ENCODE results near the gene LRFN5. TPM values are rescaled to one million over a fixed set of nuclear protein-coding genes. Genes with fewer than 3 reads are reported as not detected.

Gene LRFN5
- total and polyA plus RNA-seq, 10 of the 15 experiments (the other 5 are each of a cell fraction or from before 2014, with no cell fraction given) = 0.06 to 1.2 TPM; not detected in 8

DNA sequence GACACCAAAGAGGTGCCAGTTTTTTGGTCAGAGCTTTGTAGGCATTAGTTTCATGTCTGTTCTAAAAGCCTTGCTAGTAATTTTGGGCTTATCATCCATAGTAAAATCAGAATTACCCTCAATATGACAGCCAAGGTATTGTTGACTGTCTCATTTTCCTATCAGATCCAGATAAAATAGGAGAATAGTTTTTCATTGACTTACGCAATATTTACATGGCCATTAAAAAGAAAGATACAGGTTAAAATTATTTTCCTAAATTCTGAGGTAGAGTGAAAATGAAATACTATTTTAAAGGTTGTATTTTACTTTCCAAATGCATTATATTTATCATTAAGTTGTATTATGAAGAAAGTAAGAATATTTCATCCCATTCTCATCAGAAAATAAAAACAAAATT lies 203.7 kb downstream of the LRFN5 start:
- Histone ChIP-seq H3K27me3 (replicated peaks in 1 of 2; ENCODE audit: control insufficient read depth in 2 of 2, insufficient read depth in 2 of 2, low read length in 1 of 2) (no peaks in the 10 kb centered on the region), H3K4me3 (no peak overlapping the region), H3K4me2 (ENCODE audit: control insufficient read depth, insufficient read depth) (no peak overlapping the region), H2AFZ (ENCODE audit: control insufficient read depth, low read depth, low read length) (no peak overlapping the region), H4K20me1 (ENCODE audit: control insufficient read depth, insufficient read depth) (no peaks in the 10 kb centered on the region), H3K27ac (ENCODE audit: control insufficient read depth, insufficient read depth) (no peak overlapping the region), H3K36me3 (ENCODE audit: control insufficient read depth in 2 of 2, insufficient read depth in 2 of 2, low read length in 1 of 2) (no peaks in the 10 kb centered on the region), H3K4me1 (ENCODE audit: control insufficient read depth, insufficient read depth, low read length) (no peaks in the 10 kb centered on the region), H3K9ac (ENCODE audit: control insufficient read depth, insufficient read depth, low read length) (no peak overlapping the region), H3K9me3 (replicated peaks; ENCODE audit: control insufficient read depth, insufficient read depth, low read length) (no peaks in the 10 kb centered on the region), H3K79me2 (ENCODE audit: control insufficient read depth, insufficient read depth, low read length) (no peaks in the 10 kb centered on the region)
- ChIA-PET RAD21 (ENCODE audit: unreplicated experiment) (no interaction called here), SMC1A (ENCODE audit: uncharacterized antibody, unreplicated experiment) (no interaction called here), POLR2A (no interaction called here), CTCF (no interaction called here)
- DNase-seq (ENCODE audit: low read depth, low spot score) (no peak), FAIRE-seq (no peak), ATAC-seq (no peak)
- no TSS peak for BruUV-seq (replicated peaks)
- in situ Hi-C loops (cut with MboI) (no loop called here), intact Hi-C loops (cut with micrococcal nuclease; ENCODE audit: unreplicated experiment) (no loop called here)
- 41% methylated on average over 1 of the region's 1 CpG for WGBS (ENCODE audit: insufficient coverage, insufficient replicate concordance, low lambda C conversion rate, missing lambda C conversion rate)
- TF ChIP-seq, protein P1, sequence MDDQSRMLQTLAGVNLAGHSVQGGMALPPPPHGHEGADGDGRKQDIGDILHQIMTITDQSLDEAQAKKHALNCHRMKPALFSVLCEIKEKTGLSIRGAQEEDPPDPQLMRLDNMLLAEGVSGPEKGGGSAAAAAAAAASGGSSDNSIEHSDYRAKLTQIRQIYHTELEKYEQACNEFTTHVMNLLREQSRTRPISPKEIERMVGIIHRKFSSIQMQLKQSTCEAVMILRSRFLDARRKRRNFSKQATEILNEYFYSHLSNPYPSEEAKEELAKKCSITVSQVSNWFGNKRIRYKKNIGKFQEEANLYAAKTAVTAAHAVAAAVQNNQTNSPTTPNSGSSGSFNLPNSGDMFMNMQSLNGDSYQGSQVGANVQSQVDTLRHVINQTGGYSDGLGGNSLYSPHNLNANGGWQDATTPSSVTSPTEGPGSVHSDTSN (IDR thresholded peaks at IDR 0.05; ENCODE audit: insufficient replicate concordance, low read depth, low read length) = no peak
- TF ChIP-seq, protein P2, sequence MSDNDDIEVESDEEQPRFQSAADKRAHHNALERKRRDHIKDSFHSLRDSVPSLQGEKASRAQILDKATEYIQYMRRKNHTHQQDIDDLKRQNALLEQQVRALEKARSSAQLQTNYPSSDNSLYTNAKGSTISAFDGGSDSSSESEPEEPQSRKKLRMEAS (IDR thresholded peaks at IDR 0.05; ENCODE audit: low read depth, low read length) = no peak
- TF ChIP-seq, protein P3, sequence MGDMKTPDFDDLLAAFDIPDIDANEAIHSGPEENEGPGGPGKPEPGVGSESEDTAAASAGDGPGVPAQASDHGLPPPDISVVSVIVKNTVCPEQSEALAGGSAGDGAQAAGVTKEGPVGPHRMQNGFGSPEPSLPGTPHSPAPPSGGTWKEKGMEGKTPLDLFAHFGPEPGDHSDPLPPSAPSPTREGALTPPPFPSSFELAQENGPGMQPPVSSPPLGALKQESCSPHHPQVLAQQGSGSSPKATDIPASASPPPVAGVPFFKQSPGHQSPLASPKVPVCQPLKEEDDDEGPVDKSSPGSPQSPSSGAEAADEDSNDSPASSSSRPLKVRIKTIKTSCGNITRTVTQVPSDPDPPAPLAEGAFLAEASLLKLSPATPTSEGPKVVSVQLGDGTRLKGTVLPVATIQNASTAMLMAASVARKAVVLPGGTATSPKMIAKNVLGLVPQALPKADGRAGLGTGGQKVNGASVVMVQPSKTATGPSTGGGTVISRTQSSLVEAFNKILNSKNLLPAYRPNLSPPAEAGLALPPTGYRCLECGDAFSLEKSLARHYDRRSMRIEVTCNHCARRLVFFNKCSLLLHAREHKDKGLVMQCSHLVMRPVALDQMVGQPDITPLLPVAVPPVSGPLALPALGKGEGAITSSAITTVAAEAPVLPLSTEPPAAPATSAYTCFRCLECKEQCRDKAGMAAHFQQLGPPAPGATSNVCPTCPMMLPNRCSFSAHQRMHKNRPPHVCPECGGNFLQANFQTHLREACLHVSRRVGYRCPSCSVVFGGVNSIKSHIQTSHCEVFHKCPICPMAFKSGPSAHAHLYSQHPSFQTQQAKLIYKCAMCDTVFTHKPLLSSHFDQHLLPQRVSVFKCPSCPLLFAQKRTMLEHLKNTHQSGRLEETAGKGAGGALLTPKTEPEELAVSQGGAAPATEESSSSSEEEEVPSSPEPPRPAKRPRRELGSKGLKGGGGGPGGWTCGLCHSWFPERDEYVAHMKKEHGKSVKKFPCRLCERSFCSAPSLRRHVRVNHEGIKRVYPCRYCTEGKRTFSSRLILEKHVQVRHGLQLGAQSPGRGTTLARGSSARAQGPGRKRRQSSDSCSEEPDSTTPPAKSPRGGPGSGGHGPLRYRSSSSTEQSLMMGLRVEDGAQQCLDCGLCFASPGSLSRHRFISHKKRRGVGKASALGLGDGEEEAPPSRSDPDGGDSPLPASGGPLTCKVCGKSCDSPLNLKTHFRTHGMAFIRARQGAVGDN (IDR thresholded peaks at IDR 0.05) = no peak
- no peak for TF ChIP-seq ZNF217 (IDR thresholded peaks at IDR 0.05)
- TF ChIP-seq, protein P4, sequence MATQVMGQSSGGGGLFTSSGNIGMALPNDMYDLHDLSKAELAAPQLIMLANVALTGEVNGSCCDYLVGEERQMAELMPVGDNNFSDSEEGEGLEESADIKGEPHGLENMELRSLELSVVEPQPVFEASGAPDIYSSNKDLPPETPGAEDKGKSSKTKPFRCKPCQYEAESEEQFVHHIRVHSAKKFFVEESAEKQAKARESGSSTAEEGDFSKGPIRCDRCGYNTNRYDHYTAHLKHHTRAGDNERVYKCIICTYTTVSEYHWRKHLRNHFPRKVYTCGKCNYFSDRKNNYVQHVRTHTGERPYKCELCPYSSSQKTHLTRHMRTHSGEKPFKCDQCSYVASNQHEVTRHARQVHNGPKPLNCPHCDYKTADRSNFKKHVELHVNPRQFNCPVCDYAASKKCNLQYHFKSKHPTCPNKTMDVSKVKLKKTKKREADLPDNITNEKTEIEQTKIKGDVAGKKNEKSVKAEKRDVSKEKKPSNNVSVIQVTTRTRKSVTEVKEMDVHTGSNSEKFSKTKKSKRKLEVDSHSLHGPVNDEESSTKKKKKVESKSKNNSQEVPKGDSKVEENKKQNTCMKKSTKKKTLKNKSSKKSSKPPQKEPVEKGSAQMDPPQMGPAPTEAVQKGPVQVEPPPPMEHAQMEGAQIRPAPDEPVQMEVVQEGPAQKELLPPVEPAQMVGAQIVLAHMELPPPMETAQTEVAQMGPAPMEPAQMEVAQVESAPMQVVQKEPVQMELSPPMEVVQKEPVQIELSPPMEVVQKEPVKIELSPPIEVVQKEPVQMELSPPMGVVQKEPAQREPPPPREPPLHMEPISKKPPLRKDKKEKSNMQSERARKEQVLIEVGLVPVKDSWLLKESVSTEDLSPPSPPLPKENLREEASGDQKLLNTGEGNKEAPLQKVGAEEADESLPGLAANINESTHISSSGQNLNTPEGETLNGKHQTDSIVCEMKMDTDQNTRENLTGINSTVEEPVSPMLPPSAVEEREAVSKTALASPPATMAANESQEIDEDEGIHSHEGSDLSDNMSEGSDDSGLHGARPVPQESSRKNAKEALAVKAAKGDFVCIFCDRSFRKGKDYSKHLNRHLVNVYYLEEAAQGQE (IDR thresholded peaks at IDR 0.05; ENCODE audit: low read depth, low read length) = no peak
- no peak for TF ChIP-seq CREM (IDR thresholded peaks at IDR 0.05; ENCODE audit: low read depth)
- no peak for TF ChIP-seq EP300 (IDR thresholded peaks at IDR 0.05; ENCODE audit: borderline replicate concordance in 1 of 2, control insufficient read depth in 1 of 2, low read depth in 2 of 2, low read length in 2 of 2)
- no peak for TF ChIP-seq NFIC (IDR thresholded peaks at IDR 0.05; ENCODE audit: low read depth, low read length)
- no peak for TF ChIP-seq IKZF1 (conservative IDR thresholded peaks at IDR 0.05)
- TF ChIP-seq RFX5 (IDR thresholded peaks at IDR 0.05; ENCODE audit: low read depth, low read length) = no peak
- no peak for TF ChIP-seq SP1 (IDR thresholded peaks at IDR 0.05; ENCODE audit: low read depth, low read length)
- TF ChIP-seq SREBF2 (IDR thresholded peaks at IDR 0.05; ENCODE audit: low read length) = no peak
- no peak for TF ChIP-seq POU2F2 (IDR thresholded peaks at IDR 0.05; ENCODE audit: borderline replicate concordance, low read depth, low read length)
- TF ChIP-seq JUND (IDR thresholded peaks at IDR 0.05; ENCODE audit: low read depth, low read length) = no peak
- TF ChIP-seq, protein P5, sequence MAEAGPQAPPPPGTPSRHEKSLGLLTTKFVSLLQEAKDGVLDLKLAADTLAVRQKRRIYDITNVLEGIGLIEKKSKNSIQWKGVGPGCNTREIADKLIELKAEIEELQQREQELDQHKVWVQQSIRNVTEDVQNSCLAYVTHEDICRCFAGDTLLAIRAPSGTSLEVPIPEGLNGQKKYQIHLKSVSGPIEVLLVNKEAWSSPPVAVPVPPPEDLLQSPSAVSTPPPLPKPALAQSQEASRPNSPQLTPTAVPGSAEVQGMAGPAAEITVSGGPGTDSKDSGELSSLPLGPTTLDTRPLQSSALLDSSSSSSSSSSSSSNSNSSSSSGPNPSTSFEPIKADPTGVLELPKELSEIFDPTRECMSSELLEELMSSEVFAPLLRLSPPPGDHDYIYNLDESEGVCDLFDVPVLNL (IDR thresholded peaks at IDR 0.05; ENCODE audit: low read depth, low read length) = no peak
- TF ChIP-seq SMARCA5 (IDR thresholded peaks at IDR 0.05) = no peak

Measured in GM12878 (cell line).